ENCODE data around the gene HOOK2. TPM values are rescaled to one million over a fixed set of nuclear protein-coding genes. Genes with fewer than 3 reads are reported as not detected.

The HOOK2 gene
- total and polyA plus RNA-seq, 2 of the 13 experiments (the other 11 are each of a cell fraction or from before 2014, with no cell fraction given): 9.2 to 12.9 TPM

DNA sequence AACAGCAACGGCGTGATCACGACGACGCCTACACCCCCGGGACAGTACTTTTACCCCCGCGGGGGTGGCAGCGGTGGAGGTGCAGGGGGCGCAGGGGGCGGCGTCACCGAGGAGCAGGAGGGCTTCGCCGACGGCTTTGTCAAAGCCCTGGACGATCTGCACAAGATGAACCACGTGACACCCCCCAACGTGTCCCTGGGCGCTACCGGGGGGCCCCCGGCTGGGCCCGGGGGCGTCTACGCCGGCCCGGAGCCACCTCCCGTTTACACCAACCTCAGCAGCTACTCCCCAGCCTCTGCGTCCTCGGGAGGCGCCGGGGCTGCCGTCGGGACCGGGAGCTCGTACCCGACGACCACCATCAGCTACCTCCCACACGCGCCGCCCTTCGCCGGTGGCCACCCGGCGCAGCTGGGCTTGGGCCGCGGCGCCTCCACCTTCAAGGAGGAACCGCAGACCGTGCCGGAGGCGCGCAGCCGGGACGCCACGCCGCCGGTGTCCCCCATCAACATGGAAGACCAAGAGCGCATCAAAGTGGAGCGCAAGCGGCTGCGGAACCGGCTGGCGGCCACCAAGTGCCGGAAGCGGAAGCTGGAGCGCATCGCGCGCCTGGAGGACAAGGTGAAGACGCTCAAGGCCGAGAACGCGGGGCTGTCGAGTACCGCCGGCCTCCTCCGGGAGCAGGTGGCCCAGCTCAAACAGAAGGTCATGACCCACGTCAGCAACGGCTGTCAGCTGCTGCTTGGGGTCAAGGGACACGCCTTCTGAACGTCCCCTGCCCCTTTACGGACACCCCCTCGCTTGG, 16.9 kb upstream of the HOOK2 start (continued):
- TF ChIP-seq, protein P1, sequence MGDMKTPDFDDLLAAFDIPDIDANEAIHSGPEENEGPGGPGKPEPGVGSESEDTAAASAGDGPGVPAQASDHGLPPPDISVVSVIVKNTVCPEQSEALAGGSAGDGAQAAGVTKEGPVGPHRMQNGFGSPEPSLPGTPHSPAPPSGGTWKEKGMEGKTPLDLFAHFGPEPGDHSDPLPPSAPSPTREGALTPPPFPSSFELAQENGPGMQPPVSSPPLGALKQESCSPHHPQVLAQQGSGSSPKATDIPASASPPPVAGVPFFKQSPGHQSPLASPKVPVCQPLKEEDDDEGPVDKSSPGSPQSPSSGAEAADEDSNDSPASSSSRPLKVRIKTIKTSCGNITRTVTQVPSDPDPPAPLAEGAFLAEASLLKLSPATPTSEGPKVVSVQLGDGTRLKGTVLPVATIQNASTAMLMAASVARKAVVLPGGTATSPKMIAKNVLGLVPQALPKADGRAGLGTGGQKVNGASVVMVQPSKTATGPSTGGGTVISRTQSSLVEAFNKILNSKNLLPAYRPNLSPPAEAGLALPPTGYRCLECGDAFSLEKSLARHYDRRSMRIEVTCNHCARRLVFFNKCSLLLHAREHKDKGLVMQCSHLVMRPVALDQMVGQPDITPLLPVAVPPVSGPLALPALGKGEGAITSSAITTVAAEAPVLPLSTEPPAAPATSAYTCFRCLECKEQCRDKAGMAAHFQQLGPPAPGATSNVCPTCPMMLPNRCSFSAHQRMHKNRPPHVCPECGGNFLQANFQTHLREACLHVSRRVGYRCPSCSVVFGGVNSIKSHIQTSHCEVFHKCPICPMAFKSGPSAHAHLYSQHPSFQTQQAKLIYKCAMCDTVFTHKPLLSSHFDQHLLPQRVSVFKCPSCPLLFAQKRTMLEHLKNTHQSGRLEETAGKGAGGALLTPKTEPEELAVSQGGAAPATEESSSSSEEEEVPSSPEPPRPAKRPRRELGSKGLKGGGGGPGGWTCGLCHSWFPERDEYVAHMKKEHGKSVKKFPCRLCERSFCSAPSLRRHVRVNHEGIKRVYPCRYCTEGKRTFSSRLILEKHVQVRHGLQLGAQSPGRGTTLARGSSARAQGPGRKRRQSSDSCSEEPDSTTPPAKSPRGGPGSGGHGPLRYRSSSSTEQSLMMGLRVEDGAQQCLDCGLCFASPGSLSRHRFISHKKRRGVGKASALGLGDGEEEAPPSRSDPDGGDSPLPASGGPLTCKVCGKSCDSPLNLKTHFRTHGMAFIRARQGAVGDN (CRISPR knock-in tag; IDR thresholded peaks at IDR 0.05): peak; percentile 94
- TF ChIP-seq FOXA1 (IDR thresholded peaks at IDR 0.05) (no peak), FOXA1 (CRISPR knock-in tag; IDR thresholded peaks at IDR 0.05) (peak; percentile 37; the same call in 1 of the 2 replicates), HNRNPL (IDR thresholded peaks at IDR 0.05; ENCODE audit: low read depth, low read length) (no peak), FOXK2 (IDR thresholded peaks at IDR 0.05) (no peak), ZNF350 (CRISPR knock-in tag; IDR thresholded peaks at IDR 0.05; ENCODE audit: borderline replicate concordance, low read depth) (0 out of 2 replicates have a peak, but pooled peaks have one; percentile 40), CEBPB (IDR thresholded peaks at IDR 0.05; ENCODE audit: borderline replicate concordance, low read depth, low read length) (no peak), ZNF468 (CRISPR knock-in tag; IDR thresholded peaks at IDR 0.05) (no peak), ZNF678 (CRISPR knock-in tag; IDR thresholded peaks at IDR 0.05) (no peak), ZFYVE20 (CRISPR knock-in tag; IDR thresholded peaks at IDR 0.05; ENCODE audit: borderline replicate concordance, low read depth) (no peak), ZSCAN30 (CRISPR knock-in tag; IDR thresholded peaks at IDR 0.05) (no peak), ZNF747 (CRISPR knock-in tag; IDR thresholded peaks at IDR 0.05; ENCODE audit: borderline replicate concordance) (peak; percentile 59; the same call in 1 of the 2 replicates), ZNF772 (CRISPR knock-in tag; IDR thresholded peaks at IDR 0.05) (peak; percentile 52; the same call in 1 of the 2 replicates), ZNF558 (CRISPR knock-in tag; IDR thresholded peaks at IDR 0.05; ENCODE audit: borderline replicate concordance) (peak; percentile 83), ZNF883 (CRISPR knock-in tag; IDR thresholded peaks at IDR 0.05; ENCODE audit: not compliant biosample characterization) (no peak), MTF1 (CRISPR knock-in tag; IDR thresholded peaks at IDR 0.05) (no peak), SNAI1 (CRISPR knock-in tag; IDR thresholded peaks at IDR 0.05; ENCODE audit: borderline replicate concordance) (peak; percentile 72; the same call in 1 of the 2 replicates), CHCHD3 (CRISPR knock-in tag; IDR thresholded peaks at IDR 0.05) (no peak; the same call in none of the 2 replicates), ZNF781 (CRISPR knock-in tag; IDR thresholded peaks at IDR 0.05; ENCODE audit: borderline replicate concordance, not compliant biosample characterization) (no peak), SIN3B (IDR thresholded peaks at IDR 0.05; ENCODE audit: low read length) (no peak)
- TF ChIP-seq, protein P2, sequence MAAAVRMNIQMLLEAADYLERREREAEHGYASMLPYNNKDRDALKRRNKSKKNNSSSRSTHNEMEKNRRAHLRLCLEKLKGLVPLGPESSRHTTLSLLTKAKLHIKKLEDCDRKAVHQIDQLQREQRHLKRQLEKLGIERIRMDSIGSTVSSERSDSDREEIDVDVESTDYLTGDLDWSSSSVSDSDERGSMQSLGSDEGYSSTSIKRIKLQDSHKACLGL (CRISPR knock-in tag; IDR thresholded peaks at IDR 0.05): peak; percentile 89
- TF ChIP-seq, protein P3, sequence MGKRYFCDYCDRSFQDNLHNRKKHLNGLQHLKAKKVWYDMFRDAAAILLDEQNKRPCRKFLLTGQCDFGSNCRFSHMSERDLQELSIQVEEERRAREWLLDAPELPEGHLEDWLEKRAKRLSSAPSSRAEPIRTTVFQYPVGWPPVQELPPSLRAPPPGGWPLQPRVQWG (CRISPR knock-in tag; IDR thresholded peaks at IDR 0.05; ENCODE audit: borderline replicate concordance, low read depth): no peak
- TF ChIP-seq, protein P4, sequence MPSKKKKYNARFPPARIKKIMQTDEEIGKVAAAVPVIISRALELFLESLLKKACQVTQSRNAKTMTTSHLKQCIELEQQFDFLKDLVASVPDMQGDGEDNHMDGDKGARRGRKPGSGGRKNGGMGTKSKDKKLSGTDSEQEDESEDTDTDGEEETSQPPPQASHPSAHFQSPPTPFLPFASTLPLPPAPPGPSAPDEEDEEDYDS (CRISPR knock-in tag; IDR thresholded peaks at IDR 0.05): no peak
- TF ChIP-seq, protein P5, sequence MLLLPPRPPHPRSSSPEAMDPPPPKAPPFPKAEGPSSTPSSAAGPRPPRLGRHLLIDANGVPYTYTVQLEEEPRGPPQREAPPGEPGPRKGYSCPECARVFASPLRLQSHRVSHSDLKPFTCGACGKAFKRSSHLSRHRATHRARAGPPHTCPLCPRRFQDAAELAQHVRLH (CRISPR knock-in tag; IDR thresholded peaks at IDR 0.05; ENCODE audit: borderline replicate concordance, low read depth): no peak

Measured in HepG2 (cell line).